ENCODE data around the gene S100A5. TPM values are rescaled to one million over a fixed set of nuclear protein-coding genes. Genes with fewer than 3 reads are reported as not detected.

S100A5 gene
- polyA plus RNA-seq, 2 of the 4 experiments (the other 2 are of a cell fraction): 0.45 to 0.68 TPM

DNA sequence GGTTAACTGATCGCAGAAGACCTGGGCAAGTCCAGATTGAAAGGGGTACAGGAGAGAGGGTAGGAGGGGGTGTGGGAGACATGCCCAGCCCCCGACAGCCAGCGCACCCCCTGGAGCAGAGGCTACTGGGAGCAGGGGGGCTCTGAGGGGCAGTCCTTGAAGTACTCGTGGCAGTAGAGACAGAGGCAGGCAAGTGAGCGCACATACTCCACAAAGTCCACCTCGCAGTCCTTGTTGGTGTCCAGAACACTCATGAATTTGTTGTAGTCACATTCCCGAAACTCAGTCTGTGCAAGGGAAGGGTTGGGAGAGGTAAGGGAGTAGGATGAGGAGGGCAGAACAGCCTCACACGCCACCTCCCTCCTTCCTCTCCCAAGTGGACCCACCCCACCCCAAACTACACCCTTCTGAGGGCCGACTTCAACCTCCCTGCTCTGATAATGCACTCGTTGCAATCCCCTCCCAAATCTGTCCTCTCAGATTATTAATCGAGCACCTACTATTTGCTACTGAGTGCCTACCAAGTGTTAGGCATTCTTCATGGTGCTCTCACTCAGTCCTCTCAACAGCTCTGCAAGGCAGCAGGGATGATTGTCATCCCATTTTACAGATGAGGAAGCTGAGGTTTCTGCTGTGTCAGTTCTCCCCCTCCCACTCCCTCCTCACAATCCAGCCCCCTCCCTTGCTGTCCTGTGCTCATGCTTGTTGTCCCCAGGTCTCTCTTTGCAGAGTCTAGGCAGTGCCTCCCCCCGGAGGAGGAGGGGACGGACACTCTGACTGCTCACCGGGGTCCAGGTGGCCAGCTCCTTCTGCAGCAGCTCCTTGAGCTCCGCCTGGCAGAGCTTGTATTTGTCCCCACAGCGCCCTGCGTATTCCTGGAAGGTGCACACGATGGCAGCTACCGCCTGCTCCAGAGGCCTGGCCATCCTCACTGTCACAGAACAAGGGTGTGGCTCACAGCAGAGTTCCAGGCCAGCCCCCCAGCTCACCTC lies 7.1 kb upstream of the S100A5 start:
- TF ChIP-seq KDM1A (IDR thresholded peaks at IDR 0.05; ENCODE audit: low read depth): peak; percentile 35; the same call in 1 of the 2 replicates
- TF ChIP-seq PHF8 (IDR thresholded peaks at IDR 0.05; ENCODE audit: borderline replicate concordance, low read depth): no peak
- Histone ChIP-seq H3K9me3 (no peaks in the 10 kb centered on the region), H3K27ac (peak overlapping the region; percentile 96 to 97), H3K4me3 (no peak overlapping the region), H3K4me2 (peak overlapping the region; percentile 99), H3K4me1 (peaks cover 84% of the 10 kb centered on the region)
- ChIA-PET CTCF (interaction anchor here (0.6 to 16.2 kb wide), 6 partner anchors 14 to 195 kb away, joined by 3 to 141 read pairs (median 41); partner anchors contain the start of genes S100A2 and S100A6), POLR2A (interaction anchor here (0.8 to 6.8 kb wide), 3 partner anchors 14 to 20 kb away, joined by 4 to 114 read pairs (median 9); partner anchors contain the start of genes S100A2 and S100A6)
- DNase-seq (ENCODE audit: low read depth in 1 of 2, low spot score in 1 of 2) (no peak), ATAC-seq (no peak), FAIRE-seq (no peak)
- WGBS (ENCODE audit: missing lambda C conversion rate): 81% methylated on average over 18 of the region's 19 CpGs

GRCh38 chr1:153546796-153547559 lies 6.2 kb upstream of the S100A5 start:
- no peak for ATAC-seq
- CTCF ChIA-PET: interaction anchor here (3.5 to 16.2 kb wide), 5 partner anchors 9 to 35 kb away, joined by 19 to 141 read pairs (median 57); partner anchors contain the start of genes S100A2 and S100A6
- H3K4me2 ChIP-seq: peak overlapping the region; percentile 99
- 58% methylated on average over 14 of the region's 14 CpGs for WGBS (ENCODE audit: missing lambda C conversion rate)
- no peak for FAIRE-seq
- no peak overlapping the region for H3K4me3 ChIP-seq
- POLR2A ChIA-PET: interaction anchor here (2.0 to 6.8 kb wide), 2 partner anchors 13 to 19 kb away, joined by 9 to 114 read pairs; partner anchors contain the start of genes S100A2 and S100A6
- H3K27ac ChIP-seq: peak overlapping the region; percentile 96 to 97
- DNase-seq (ENCODE audit: low read depth in 1 of 2, low spot score in 1 of 2): no peak
- H3K4me1 ChIP-seq: peaks cover 85% of the 10 kb centered on the region
- no peaks in the 10 kb centered on the region for H3K9me3 ChIP-seq
- no peak for TF ChIP-seq ATOH8 (CRISPR knock-in tag; IDR thresholded peaks at IDR 0.05; ENCODE audit: low read depth)
- no peak for TF ChIP-seq JUN (IDR thresholded peaks at IDR 0.05)
- TF ChIP-seq MAFK (IDR thresholded peaks at IDR 0.05; ENCODE audit: partially characterized antibody): peak; percentile 7
- no peak for TF ChIP-seq PHF8 (IDR thresholded peaks at IDR 0.05; ENCODE audit: borderline replicate concordance, low read depth)
- TF ChIP-seq MAX (IDR thresholded peaks at IDR 0.05): peak; percentile 53; the same call in 1 of the 2 replicates
- TF ChIP-seq KDM1A (IDR thresholded peaks at IDR 0.05; ENCODE audit: low read depth): no peak

GRCh38 chr1:153546371-153546770 lies 5.6 kb upstream of the S100A5 start:
- TF ChIP-seq KDM1A (IDR thresholded peaks at IDR 0.05; ENCODE audit: low read depth) (no peak), CHD4 (IDR thresholded peaks at IDR 0.05; ENCODE audit: borderline replicate concordance) (no peak), NFE2L2 (conservative IDR thresholded peaks at IDR 0.05; ENCODE audit: low read length) (no peak), ZNF302 (CRISPR knock-in tag; IDR thresholded peaks at IDR 0.05) (no peak), EHF (CRISPR knock-in tag; IDR thresholded peaks at IDR 0.05) (no peak), CBX2 (IDR thresholded peaks at IDR 0.05; ENCODE audit: borderline replicate concordance, low read depth) (no peak), RARB (CRISPR knock-in tag; IDR thresholded peaks at IDR 0.05) (no peak), RAD21 (conservative IDR thresholded peaks at IDR 0.05 in 1 of 2, IDR thresholded peaks at IDR 0.05 in 1 of 2) (no peak), RFX5 (IDR thresholded peaks at IDR 0.05) (no peak), MYC (IDR thresholded peaks at IDR 0.05; ENCODE audit: borderline replicate concordance, low read length) (no peak), ZFP36 (IDR thresholded peaks at IDR 0.05; ENCODE audit: borderline replicate concordance, partially characterized antibody) (no peak), CHD2 (IDR thresholded peaks at IDR 0.05; ENCODE audit: low read length, partially characterized antibody) (no peak), ESRRA (IDR thresholded peaks at IDR 0.05; ENCODE audit: borderline replicate concordance, low read length) (no peak), JUNB (IDR thresholded peaks at IDR 0.05) (no peak), FOSL2 (IDR thresholded peaks at IDR 0.05) (no peak), FOSL2 (CRISPR knock-in tag; IDR thresholded peaks at IDR 0.05) (no peak), HEYL (CRISPR knock-in tag; IDR thresholded peaks at IDR 0.05) (no peak), EP300 (IDR thresholded peaks at IDR 0.05) (no peak)
- TF ChIP-seq, protein P1, sequence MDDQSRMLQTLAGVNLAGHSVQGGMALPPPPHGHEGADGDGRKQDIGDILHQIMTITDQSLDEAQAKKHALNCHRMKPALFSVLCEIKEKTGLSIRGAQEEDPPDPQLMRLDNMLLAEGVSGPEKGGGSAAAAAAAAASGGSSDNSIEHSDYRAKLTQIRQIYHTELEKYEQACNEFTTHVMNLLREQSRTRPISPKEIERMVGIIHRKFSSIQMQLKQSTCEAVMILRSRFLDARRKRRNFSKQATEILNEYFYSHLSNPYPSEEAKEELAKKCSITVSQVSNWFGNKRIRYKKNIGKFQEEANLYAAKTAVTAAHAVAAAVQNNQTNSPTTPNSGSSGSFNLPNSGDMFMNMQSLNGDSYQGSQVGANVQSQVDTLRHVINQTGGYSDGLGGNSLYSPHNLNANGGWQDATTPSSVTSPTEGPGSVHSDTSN (IDR thresholded peaks at IDR 0.05): no peak
- TF ChIP-seq, protein P2, sequence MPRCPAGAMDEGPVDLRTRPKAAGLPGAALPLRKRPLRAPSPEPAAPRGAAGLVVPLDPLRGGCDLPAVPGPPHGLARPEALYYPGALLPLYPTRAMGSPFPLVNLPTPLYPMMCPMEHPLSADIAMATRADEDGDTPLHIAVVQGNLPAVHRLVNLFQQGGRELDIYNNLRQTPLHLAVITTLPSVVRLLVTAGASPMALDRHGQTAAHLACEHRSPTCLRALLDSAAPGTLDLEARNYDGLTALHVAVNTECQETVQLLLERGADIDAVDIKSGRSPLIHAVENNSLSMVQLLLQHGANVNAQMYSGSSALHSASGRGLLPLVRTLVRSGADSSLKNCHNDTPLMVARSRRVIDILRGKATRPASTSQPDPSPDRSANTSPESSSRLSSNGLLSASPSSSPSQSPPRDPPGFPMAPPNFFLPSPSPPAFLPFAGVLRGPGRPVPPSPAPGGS (IDR thresholded peaks at IDR 0.05): no peak
- Histone ChIP-seq H3K27ac (peak overlapping the region; percentile 96 to 97), H3K4me3 (peak overlapping the region; percentile 62), H3K4me2 (peak overlapping the region; percentile 99), H3K9me3 (no peaks in the 10 kb centered on the region), H3K4me1 (peaks cover 91% of the 10 kb centered on the region)
- CTCF ChIA-PET: interaction anchor here (1.0 to 16.2 kb wide), 6 partner anchors 9 to 35 kb away, joined by 3 to 141 read pairs (median 41); partner anchors contain the start of genes S100A2 and S100A6
- WGBS (ENCODE audit: missing lambda C conversion rate): 79% methylated on average over 7 of the region's 8 CpGs
- FAIRE-seq: no peak
- no peak for DNase-seq (ENCODE audit: low read depth in 1 of 2, low spot score in 1 of 2)
- ATAC-seq: no peak
- POLR2A ChIA-PET: interaction anchor here (1.9 to 6.8 kb wide), 3 partner anchors 12 to 88 kb away, joined by 5 to 114 read pairs (median 10); partner anchors contain the start of genes CHTOP and S100A6
